ENCODE measurements around the gene BRDT.

BRDT gene

DNA sequence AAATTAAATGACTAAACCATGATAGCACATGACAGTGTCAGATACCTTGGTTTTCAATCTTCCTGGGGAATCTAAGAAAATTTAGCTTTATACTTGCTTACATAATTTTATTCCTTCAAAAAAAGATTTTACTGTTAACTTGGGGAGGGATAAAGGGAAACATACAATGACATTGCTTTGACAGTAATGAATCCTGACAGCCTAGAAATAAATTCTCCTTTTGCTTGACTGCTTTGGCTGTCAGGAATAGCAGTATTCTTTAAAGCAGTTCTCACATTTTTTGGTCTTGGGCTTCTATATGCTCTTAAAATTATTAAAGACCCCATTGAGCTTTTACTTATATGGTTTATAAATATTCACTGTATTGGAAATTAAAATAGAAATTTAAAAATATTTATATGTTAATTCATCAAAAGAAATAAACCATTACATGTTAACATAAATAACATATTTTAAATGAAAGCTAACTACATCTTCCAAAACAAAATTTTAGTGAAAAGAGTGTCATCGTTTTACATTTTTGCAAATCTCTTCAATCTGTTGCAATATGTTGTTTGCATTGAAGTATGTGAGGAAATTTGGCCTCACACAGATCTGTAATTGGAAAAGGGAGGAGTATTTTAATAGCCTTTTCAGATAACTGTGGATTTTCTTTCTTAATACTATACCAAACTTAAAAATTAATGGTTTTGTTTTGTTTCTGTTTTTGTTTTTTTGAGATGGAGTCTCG lies 96.7 kb downstream of the BRDT start:
- DNase-seq (ENCODE audit: low read depth, low spot score), result no peak
- no peak overlapping the region for H3K4me3 ChIP-seq (ENCODE audit: low read length)

DNA sequence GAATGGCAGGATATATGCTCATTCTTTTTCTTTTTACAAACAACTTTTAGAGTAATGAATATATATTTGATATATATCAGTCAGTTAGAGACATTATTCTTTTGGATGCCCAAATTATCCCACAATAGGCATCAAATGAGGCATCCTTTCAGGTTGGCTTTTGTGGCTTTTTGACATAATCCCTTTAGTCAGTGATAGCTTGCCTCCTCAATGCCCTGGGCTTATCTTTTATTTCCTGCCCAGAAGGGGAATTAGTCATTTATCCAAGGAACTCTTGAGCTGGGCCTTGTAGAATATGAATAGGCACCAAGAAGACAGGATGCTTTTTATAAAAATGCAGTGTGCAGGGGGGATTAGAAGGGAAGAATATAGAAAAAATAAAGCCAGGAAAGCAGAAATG lies 102.7 kb downstream of the BRDT start:
- H3K4me3 ChIP-seq (ENCODE audit: low read length), result no peak overlapping the region
- DNase-seq (ENCODE audit: low read depth, low spot score), result no peak
